RKO (cell line): ENCODE measurements around the gene NAGA.

Experiments used
- DNase-seq: peaks from one replicate; pipeline ENCODE4 v3.0.0-alpha.2; 2016; ENCODE audit warnings: low spot score

NAGA gene

DNA sequence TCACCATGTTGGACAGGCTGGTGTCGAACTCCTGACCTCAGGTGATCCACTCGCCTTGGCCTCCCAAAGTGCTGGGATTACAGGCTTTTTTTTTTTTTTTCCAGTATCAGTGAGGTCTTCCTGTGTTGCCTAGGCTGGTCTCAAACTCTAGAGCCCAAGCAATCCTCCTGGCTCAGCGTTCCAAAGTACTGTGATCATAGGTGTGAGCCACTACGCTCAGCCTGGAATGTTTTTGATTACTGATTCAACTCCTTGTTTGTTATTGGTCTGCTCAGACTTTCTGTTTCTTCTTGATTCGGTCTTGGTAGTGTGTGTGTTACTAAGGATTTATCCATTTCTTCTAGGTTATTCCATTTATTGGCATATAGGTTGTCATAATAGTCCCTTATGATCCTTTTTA lies 31.3 kb downstream of the NAGA start:
- DNase-seq: no peak

DNA sequence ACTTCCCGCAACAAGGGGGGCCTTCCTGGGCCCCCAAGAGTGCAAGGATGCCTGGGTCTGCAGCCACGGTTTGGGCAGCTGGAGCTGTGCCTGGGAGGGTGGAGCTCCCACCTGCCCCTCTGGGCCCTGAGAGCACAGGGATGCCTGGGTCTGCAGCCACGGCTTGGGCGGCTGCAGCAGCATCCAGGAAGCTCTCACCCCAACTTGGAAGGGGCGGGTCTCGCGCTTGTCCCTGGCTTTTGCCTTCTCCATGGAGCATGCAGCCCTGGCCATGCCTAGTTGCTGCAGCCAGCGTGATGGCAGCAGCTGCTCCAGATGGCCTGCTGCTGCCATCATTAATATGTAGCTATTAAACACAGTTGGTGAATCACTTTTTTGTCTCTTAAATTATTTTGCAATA lies 35.4 kb downstream of the NAGA start:
- no peak for DNase-seq

DNA sequence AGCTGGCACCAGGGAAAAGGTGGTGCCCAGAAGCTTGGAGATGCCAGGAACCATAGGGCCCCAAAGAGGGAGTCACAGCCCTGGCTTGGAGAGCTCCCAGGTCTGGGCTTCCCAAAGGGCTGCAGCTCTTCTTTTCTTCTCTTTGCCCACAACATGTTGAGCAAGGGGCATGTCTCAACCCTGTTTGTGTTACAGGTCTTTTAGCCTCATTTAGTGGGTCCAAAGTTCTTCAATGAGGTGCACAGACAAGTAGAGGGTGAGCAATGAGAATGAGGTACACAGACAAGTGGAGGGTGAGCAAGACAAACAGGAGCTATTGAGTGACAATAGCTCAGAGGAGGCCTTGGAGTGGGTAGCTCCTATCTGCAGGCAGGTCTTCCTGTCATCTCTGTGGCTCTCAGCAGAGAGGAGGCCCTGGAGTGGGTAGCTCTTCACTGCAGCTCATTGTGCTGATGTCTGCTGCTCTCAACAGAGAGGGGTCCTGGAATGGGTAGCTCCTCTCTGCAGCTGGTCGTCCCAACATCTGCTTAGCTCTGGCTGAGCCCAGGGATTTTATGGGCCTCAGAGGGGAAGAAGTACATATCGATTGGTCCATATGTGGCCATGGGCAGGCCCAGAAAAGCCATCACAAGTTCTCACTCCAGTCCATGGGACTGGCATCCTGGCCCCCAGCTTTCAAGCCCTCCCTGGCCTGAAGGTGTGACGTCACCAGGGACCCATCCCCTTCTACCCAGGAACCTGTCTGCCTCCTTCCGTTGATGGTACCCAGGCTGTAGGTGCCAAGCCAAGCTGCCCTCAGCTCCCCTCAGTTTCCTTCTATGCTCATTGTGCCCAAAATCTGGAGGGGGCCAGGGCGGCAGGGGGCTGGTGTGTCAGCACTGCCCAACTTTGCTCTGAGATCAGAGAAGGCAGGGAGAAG lies 37.1 kb downstream of the NAGA start:
- DNase-seq: no peak

DNA sequence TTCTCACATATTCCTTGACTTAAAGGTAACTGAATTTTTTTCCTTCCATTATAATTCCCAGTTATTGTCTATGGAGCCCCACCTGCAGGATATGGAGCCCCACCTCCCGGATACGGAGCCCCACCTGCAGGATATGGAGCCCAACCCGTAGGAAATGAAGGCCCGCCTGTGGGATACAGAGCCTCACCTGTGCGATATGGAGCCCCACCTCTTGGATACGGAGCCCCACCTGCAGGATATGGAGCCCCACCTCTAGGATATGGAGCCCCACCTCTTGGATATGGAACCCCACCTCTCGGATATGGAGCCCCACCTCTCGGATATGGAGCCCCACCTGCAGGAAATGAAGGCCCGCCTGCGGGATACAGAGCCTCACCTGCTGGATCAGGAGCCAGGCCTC lies 43.9 kb downstream of the NAGA start:
- no peak for DNase-seq

DNA sequence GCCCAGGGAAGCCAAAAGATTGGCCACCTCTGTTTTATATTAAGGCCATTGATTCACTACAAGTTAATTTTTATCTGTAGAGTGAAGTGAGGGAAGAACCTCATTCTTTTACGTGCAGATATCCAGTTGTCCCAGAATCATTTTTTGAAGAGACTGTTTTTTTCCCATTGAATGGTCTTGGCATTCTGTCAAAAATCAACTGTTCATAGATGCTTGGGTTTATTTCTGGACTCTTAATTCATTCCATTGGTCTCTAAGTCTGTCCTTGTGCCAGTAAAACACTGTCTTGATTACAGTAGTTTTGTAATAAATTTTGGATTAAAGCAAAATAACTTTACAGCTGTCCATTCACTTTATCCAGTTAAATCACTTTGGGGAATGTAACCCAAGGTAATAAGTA lies 45.2 kb downstream of the NAGA start:
- no peak for DNase-seq

DNA sequence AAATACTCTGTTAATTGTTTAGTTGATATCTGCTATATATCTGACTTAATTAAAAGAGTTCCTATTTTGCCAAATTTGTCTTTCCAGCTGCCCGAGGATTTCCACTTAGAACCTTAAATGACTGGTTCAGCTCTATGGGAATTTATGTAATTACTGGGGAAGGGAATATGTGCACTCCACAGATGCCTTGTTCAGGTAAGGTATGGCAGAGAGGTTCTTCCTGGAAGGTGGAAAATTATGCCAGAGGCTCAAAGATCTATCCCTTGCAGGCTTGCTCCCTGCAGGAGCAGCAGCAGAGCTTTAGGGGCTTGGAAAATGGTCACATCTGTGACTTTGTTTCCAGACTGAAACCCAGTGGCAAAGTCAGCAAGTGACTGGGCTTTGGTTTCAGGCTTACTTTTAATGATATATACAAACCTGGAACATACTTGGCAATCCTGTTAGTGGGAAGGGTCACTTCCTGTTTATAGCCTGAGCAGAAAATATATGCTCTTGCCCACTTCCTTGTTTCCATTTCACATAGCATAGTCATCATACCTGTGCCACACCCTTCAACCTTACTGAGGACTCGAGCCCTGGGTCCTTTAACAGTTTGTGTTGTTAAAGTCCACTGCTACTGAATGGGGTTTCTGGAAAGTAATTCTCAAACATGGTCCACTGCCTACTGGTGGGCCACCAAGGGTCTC lies 48.3 kb downstream of the NAGA start:
- DNase-seq: no peak

DNA sequence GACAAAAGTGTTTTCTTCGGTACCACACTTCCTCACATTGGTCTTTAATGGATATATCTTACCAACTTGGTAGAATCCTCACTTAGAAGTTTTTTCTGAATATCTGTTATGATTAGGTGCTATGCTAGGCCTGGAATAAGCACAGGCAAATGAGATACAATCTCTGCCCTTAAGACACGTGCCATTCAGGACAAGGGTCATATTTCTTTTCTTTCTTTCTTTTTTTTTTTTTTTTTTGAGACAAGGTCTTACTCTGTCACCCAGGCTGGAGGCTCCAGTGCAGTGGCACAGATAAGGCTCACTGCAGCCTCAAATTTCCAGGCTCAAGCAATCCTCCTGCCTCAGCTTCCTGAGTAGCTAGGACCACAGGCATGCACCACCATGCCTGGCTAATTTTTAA lies 49.0 kb downstream of the NAGA start:
- no peak for DNase-seq

DNA sequence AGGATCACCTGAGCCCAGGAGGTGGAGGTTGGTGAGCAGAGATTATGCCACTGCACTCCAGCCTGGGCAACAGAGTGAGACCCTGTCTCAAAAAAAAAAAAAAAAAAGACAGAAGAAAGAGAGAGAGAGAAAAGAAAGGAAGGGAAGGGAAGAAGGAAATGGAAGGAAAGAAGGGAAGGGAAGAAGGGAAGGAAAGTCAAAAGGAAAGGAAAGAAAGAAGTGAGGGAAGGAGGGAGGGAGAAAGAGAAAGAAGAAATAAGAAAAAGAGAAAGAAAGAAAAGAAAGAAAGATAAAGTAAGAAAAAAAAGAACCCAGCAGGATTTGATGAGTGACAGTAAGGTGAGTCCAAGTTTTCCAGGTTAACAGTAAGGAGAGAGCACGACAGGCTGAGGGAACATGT lies 52.4 kb downstream of the NAGA start:
- DNase-seq: no peak

DNA sequence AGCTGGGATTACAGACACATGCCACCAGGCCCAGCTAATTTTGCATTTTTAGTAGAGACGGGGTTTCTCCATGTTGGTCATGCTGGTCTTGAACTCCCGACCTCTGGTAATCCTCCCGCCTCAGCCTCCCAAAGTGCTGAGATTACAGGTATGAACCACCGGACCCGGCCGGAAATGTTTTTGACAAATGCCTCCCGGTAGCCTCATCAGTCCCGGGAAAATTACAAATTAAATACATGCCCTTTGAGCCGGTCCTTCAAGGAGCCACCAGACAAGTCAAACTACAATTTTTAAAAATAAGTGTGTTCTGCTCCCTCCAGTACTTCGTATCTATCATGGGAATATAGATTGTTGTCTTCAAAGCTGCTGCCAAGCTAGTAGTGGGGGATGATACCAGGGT lies 54.5 kb downstream of the NAGA start:
- no peak for DNase-seq

DNA sequence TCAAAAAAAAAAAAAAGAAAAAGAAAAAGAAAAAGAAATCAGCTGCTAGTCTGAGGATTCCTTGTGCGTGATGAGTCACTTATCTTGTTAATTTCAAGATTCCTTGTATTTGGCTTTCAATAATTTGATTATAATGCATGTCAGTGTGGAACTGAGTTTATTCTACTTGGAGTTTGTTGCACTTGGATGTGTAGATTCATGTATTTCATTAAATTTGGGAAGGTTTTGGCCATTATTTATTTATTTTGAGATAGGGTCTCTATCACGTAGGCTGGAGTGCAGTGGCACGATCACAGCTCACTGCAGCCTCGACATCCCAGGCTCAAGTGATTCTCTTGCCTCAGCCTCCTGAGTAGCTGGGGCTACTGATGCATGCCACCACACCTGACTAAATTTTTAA lies 57.2 kb downstream of the NAGA start:
- no peak for DNase-seq

DNA sequence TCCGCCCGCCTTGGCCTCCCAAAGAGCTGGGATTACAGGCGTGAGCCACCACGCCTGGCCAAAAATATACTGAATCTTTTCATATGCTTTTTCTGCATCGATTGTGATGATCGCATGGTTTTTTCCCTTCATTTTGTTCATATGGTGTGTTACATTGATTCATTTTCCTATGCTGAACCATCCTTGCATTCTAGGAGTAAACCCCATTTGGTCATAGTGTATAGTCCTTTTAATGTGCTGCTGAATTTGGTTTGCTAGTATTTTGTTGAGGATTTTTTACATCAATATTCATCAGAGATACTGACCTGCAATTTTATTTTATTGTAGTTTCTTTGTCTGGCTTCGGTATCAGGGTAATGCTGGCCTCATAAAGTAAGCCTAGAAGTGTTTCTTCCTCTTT lies 59.8 kb downstream of the NAGA start:
- DNase-seq: no peak
